Transverse colon (tissue), 4 donors: ENCODE results near the gene NDST3.

ENCODE experiments used
- EP300 ChIP-seq: sonication (generic); formaldehyde crosslinking; IDR thresholded peaks from one replicate; pipeline ENCODE4 v1.6.1; 2017; ENCODE audit warnings: antibody characterized with exemption, low read depth
- POLR2A ChIP-seq: fragments of 450-650 bp; IDR thresholded peaks from one replicate; pipeline ENCODE4 v1.6.1; 2016; ENCODE audit warnings: antibody characterized with exemption, mild to moderate bottlenecking, moderate library complexity
- POLR2AphosphoS5 ChIP-seq, 3 donors: sonication (generic); formaldehyde crosslinking; IDR thresholded peaks; one replicate each; pipeline ENCODE4 v1.6.1; 2016; ENCODE audit warnings: antibody characterized with exemption in 3 of 3
- TF ChIP-seq, protein P1 (sequence below), 5 experiments: fragments of 200-600 bp in 3 of 5; fragments of 450-650 bp in 2 of 5; sonication (generic) in 3 of 5; IDR thresholded peaks; 1 replicate in 2 of 5; 2 replicates in 3 of 5; pipeline ENCODE4 v1.5.1; 2016 to 2017; ENCODE audit warnings: antibody characterized with exemption in 5 of 5, inconsistent platforms in 3 of 5, mild to moderate bottlenecking in 2 of 5, moderate library complexity in 1 of 5

GRCh38 chr4:118029224-118029623 lies 5.1 kb upstream of the NDST3 start:
- TF ChIP-seq POLR2AphosphoS5 (IDR thresholded peaks at IDR 0.05) (no peak), POLR2A (no peak), EP300 (no peak)
- TF ChIP-seq, protein P1, sequence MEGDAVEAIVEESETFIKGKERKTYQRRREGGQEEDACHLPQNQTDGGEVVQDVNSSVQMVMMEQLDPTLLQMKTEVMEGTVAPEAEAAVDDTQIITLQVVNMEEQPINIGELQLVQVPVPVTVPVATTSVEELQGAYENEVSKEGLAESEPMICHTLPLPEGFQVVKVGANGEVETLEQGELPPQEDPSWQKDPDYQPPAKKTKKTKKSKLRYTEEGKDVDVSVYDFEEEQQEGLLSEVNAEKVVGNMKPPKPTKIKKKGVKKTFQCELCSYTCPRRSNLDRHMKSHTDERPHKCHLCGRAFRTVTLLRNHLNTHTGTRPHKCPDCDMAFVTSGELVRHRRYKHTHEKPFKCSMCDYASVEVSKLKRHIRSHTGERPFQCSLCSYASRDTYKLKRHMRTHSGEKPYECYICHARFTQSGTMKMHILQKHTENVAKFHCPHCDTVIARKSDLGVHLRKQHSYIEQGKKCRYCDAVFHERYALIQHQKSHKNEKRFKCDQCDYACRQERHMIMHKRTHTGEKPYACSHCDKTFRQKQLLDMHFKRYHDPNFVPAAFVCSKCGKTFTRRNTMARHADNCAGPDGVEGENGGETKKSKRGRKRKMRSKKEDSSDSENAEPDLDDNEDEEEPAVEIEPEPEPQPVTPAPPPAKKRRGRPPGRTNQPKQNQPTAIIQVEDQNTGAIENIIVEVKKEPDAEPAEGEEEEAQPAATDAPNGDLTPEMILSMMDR (IDR thresholded peaks at IDR 0.05): no peak
